Measurements from ENCODE around the gene HSD17B8.

GRCh38 chr6:33205191-33206026, 954 bp downstream of the HSD17B8 start:
- TF ChIP-seq POLR2A (IDR thresholded peaks at IDR 0.05; ENCODE audit: low read length), result no peak
- TF ChIP-seq CTCF (IDR thresholded peaks at IDR 0.05), result no peak
